ENCODE data around the gene GPHN.

- TF ChIP-seq REST (IDR thresholded peaks at IDR 0.05; ENCODE audit: insufficient read depth in 1 of 2, low read depth in 2 of 2, low read length in 2 of 2) (no peak), POLR2AphosphoS5 (IDR thresholded peaks at IDR 0.05; ENCODE audit: low read depth, low read length) (no peak), SIN3A (IDR thresholded peaks at IDR 0.05; ENCODE audit: borderline replicate concordance, insufficient read depth, low read length) (no peak), TAF1 (IDR thresholded peaks at IDR 0.05; ENCODE audit: borderline replicate concordance, insufficient read depth, low read length) (no peak)
Measured at GRCh38 chr14:67225523-67225922, 717.6 kb downstream of the GPHN start.

Data from PFSK-1 (cell line).